Stomach smooth muscle (tissue), 2 donors: ENCODE measurements around the gene LTV1.
A peak's percentile ranks its signal among the peaks of the same experiment; 100 is the strongest.
"Not testable (repeated sequence)": the region's sequence is repeated elsewhere in the genome, so short reads cannot be mapped to it uniquely, and the experiment has no call there.

ENCODE experiments used
- H3K27ac ChIP-seq: one replicate; pipeline ENCODE4 v1.7.0; 2013; ENCODE audit warnings: mild to moderate bottlenecking, low read length, inconsistent platforms
- H3K27me3 ChIP-seq, 2 donors: one replicate each; pipeline ENCODE4 v1.7.0; 2013; ENCODE audit warnings: low read length in 2 of 2; ENCODE audit not compliant: insufficient read depth in 2 of 2, control insufficient read depth in 1 of 2
- H3K36me3 ChIP-seq, 2 donors: one replicate each; pipeline ENCODE4 v1.7.0; 2013; ENCODE audit warnings: low read length in 2 of 2; ENCODE audit not compliant: control insufficient read depth in 2 of 2, insufficient read depth in 2 of 2
- H3K4me1 ChIP-seq: one replicate; pipeline ENCODE4 v1.7.0; 2013; ENCODE audit warnings: low read length; ENCODE audit not compliant: control insufficient read depth, insufficient read depth
- H3K4me3 ChIP-seq, 2 donors: one replicate each; pipeline ENCODE4 v1.7.0; 2013; ENCODE audit warnings: low read length in 2 of 2
- H3K9ac ChIP-seq, 2 donors: one replicate each; pipeline ENCODE4 v1.7.0; 2013; ENCODE audit warnings: low read length in 2 of 2, mild to moderate bottlenecking in 1 of 2
- H3K9me3 ChIP-seq, 2 donors: one replicate each; pipeline ENCODE4 v1.7.0; 2013; ENCODE audit warnings: low read length in 2 of 2; ENCODE audit not compliant: control insufficient read depth in 2 of 2
- donor health status: healthy.
- donor health status: Pancreatic carcinoma.

The LTV1 gene, protein sequence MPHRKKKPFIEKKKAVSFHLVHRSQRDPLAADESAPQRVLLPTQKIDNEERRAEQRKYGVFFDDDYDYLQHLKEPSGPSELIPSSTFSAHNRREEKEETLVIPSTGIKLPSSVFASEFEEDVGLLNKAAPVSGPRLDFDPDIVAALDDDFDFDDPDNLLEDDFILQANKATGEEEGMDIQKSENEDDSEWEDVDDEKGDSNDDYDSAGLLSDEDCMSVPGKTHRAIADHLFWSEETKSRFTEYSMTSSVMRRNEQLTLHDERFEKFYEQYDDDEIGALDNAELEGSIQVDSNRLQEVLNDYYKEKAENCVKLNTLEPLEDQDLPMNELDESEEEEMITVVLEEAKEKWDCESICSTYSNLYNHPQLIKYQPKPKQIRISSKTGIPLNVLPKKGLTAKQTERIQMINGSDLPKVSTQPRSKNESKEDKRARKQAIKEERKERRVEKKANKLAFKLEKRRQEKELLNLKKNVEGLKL

DNA sequence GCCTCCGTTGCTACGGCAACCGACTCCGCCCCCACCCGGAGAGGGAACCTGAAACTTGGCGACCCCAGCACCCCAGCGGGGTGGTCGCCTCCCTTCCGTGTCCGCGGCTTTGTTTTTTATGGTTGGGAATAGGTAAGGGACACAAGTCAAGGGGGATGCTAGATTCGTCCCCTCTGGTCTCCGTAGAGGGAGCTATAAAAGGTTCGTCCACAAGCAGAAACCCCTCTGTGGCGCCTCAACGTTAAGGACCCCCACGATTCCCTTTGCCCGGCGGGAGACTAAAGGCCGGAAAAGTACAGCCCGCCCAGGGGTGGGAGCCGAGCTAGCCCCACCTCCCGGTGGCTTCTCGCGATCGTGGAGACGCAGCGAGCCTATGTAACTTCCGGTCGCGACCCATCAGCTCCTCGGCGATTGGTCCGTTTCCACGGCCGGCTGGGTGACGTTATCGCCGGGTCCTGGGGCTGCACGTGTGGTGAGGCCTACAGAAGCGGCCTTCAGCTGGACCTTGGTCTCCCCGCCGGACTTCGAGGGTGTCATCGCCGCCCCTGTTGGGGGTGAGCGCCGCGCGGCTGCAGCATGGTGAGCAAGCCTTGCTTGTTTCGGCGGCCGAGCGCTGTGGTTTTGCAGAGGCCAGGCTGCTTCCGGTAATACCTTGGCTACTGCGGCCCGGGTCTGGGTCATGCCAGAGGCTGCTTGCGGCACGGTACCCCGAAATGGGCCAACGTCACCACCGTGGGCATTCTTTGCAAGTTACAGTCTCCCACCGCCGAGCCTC lies at the start of gene LTV1:
Gene LTV1 (plus strand): TSS at position 437 of the 775 bp plus-strand sequence. CDS start 140 bp downstream, at position 577.
- H3K36me3 ChIP-seq: peaks cover 20 to 30% of the 10 kb centered on the region in 2 donors
- H3K4me3 ChIP-seq: peak within 1 kb of the TSS; percentile 95 to 96
- H3K9ac ChIP-seq: peak within 1 kb of the TSS; percentile 99
- peak within 1 kb of the TSS; percentile 98 for H3K27ac ChIP-seq
- no peaks in the 10 kb centered on the region for H3K27me3 ChIP-seq
- no peaks in the 10 kb centered on the region for H3K9me3 ChIP-seq
- peaks cover 4% of the 10 kb centered on the region for H3K4me1 ChIP-seq

DNA sequence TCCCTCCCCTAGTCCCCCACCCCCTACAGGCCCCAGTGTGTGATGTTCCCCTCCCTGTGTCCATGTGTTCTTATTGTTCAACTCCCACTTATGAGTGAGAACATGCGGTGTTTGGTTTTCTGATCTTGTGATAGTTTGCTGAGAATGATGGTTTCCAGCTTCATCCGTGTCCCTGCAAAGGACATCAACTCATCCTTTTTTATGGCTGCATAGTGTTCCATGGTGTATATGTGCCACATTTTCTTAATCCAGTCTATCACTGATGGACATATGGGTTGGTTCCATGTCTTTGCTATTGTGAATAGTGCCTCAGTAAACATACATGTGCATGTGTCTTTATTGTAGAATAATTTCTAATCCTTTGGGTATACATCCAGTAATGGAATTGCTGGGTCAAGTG lies 46.6 kb upstream of the LTV1 start:
- not testable (repeated sequence) for H3K36me3 ChIP-seq, H3K27ac ChIP-seq, H3K4me1 ChIP-seq, H3K9ac ChIP-seq, H3K4me3 ChIP-seq, H3K9me3 ChIP-seq, H3K27me3 ChIP-seq

DNA sequence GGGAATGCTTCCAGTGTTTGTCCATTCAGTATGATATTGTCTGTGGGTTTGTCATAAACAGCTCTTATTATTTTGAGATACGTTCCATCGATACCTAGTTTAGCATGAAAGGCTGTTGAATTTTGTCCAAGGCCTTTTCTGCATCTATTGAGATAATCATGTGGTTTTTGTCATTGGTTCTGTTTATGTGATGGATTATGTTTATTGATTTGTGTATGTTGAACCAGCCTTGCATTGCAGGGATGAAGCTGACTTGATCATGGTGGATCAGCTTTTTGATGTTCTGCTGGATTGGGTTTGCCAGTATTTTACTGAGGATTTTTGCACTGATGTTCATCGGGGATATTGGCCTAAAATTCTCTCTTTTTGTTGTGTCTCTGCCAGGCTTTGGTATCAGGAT lies 44.7 kb upstream of the LTV1 start:
- not testable (repeated sequence) for H3K36me3 ChIP-seq, H3K27me3 ChIP-seq, H3K4me3 ChIP-seq, H3K4me1 ChIP-seq, H3K9me3 ChIP-seq, H3K9ac ChIP-seq, H3K27ac ChIP-seq

DNA sequence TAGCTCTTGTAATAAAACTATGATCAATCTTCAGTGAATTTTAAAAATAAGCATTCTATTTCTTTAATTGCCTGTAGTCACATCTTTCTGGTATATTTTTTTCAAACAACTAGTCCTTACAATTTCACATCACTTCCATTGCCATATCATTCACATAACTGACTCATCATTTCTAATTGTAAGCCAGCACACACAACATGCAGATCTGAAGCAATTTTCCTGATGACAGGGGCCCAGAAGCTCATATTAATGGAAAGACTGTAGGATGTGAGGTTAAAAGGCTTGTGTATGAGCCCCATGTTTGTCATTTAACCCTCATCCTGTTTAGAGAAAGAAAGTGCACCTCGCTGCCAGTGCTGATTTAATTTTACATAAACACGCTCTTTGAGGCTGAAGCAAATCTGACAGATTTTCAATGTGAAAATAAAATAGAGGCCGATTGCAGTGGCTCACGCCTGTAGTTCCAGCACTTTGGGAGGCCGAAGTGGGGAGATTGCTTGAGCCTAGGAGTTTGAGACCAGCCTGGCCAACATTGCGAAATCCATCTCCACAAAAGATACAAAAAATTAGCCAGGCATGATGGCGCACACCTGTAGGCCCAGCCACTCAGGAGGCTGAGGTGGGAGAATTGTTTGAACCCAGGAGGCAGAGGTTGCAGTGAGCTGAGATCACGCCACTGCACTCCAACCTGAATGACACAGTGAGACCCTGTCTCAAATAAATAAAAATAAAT lies 40.1 kb upstream of the LTV1 start:
- H3K4me3 ChIP-seq: no peak overlapping the region
- H3K9ac ChIP-seq: no peak overlapping the region
- H3K36me3 ChIP-seq: peaks cover 10 to 13% of the 10 kb centered on the region in 2 donors
- no peak overlapping the region for H3K27ac ChIP-seq
- H3K9me3 ChIP-seq: peaks cover 0 to 2% of the 10 kb centered on the region in 2 donors
- H3K4me1 ChIP-seq: no peaks in the 10 kb centered on the region
- H3K27me3 ChIP-seq: no peaks in the 10 kb centered on the region

DNA sequence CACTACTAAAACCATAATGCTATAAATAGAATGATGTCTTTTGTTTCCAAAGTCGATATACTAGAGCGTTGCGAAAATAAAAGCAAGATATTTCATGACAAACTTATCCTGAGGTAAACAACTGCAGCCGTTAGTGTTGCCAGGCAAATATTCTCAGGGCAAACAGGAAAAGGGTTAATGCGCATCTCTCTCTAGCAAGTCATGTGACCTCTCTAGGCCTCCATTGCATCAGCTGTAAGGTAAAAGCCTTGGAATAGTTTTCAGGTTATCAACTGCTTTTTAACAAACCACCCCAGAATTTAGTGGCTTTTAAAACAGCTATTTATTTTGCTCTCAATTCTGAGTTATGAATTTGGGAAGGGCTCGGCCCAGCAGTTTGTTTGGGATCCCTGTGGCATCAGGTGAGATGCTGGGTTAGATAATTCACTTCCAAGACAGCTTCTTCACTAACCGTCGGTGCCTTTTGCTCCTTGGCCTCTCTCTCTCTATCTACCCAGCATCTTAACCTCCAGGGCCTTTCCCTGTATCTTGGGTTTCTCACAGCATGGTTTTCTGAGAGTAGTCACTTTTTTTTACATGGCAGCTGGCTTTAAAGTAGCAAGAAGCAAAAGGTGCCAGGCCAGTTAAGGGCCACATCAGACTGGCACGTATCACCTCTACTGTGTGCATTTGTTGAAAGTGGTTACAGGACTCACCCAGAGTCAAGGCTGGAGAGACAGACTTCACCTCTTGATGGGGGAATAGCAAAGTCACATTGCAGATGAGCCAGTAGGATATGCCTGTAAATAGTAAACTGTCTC lies 39.2 kb upstream of the LTV1 start:
- H3K9ac ChIP-seq: no peak overlapping the region
- H3K27ac ChIP-seq: no peak overlapping the region

DNA sequence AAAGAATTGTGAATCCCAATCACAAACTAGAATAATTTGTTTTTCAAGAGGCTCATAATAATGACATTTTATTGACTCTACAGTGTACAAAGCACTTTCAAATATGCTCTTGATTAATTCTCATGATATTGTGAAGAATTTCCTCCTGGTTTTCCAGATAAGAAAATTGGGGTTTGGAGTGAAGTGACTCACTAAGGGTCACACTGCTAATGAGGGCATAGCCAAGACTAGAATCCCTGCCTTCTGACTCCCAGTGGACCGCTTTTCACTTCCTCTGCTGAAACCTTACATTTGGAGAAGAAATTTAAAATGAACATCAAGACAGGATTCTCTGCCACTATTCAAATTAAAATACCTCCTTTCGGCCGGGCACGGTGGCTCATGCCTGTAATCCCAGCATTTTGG lies 38.3 kb upstream of the LTV1 start:
- H3K27ac ChIP-seq: no peak overlapping the region

More for the DNA sequence above, 39.2 kb upstream of the LTV1 start:
- Histone ChIP-seq H3K36me3 (peaks cover 10 to 16% of the 10 kb centered on the region in 2 donors), H3K4me1 (no peaks in the 10 kb centered on the region), H3K4me3 (no peak overlapping the region), H3K9me3 (peaks cover 0 to 2% of the 10 kb centered on the region in 2 donors), H3K27me3 (no peaks in the 10 kb centered on the region)

DNA sequence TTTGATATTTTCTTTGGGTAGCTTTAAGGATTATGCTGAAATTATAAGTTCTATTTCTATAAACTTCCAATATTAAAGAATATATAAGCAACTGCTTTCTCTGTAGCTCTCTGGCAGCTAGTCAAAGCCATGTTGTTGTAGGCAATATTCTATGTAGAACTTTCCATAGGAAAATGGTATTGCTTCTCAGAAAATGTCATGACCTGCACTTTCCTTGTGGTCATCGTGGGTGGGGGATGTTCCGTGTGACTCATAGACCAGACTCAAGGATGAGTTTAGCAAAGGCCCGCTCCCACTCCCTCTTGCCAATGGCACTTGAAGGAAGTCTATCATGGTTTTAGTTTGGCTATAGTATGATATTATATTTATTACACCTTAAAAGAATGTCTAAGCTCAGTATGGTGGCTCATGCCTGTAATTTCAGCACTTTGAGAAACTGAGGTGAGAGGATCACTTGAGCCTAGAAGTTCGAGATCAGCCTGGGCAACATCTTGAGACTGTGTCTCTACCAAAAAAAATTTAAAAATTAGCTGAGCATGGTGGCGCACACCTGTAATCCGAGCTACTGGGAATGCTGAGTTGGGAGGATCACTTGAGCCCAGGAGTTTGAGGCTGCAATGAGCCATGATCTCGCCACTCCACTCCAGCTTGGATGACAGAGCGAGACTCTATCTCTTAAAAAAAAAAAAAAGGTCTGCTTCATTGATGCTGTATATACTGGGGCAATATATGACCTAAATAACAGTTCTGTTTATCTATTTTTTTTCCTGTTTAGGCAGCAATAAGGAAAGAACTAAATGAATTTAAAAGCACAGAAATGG lies 36.6 kb upstream of the LTV1 start:
- no peaks in the 10 kb centered on the region for H3K4me1 ChIP-seq
- peaks cover 10 to 16% of the 10 kb centered on the region in 2 donors for H3K36me3 ChIP-seq
- no peak overlapping the region for H3K4me3 ChIP-seq
- H3K9me3 ChIP-seq: no peaks in the 10 kb centered on the region
- H3K27ac ChIP-seq: no peak overlapping the region
- H3K9ac ChIP-seq: no peak overlapping the region
- H3K27me3 ChIP-seq: no peaks in the 10 kb centered on the region

More for the DNA sequence above, 38.3 kb upstream of the LTV1 start:
- Histone ChIP-seq H3K27me3 (no peaks in the 10 kb centered on the region), H3K4me1 (no peaks in the 10 kb centered on the region), H3K4me3 (no peak overlapping the region), H3K9me3 (peaks cover 0 to 2% of the 10 kb centered on the region in 2 donors), H3K36me3 (peaks cover 10 to 16% of the 10 kb centered on the region in 2 donors), H3K9ac (no peak overlapping the region)

DNA sequence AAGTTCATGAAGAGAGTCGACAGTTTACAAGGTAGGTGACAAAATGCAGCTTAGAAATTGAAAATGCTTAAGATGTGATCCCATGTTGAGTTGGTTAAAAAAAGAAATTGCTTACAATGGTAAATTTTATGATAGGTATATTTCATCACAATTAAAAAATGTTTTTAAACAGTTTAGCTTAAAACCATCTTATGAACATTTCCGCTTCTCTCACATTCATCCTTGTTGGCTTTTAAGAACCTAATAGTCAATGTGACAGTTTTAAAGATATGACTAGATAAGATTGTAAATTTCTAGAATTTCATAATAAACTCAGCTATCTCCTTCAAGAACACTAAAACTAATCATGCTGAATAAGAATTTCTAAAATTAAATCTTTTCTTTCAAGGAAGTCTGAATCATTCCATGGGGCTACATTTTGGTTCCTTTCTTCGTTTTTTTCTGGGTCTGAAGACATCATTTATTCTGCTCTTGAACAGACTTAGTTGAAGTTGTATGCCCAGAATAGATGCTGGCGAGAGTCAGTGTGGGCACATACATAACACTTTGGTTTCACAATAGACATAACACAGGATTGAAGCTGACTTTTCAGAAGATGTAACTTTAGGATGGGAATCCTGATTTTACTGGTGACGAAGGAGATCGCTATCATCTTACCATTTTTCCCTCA lies 35.9 kb upstream of the LTV1 start:
- no peaks in the 10 kb centered on the region for H3K27me3 ChIP-seq
- H3K4me3 ChIP-seq: no peak overlapping the region
- no peaks in the 10 kb centered on the region for H3K9me3 ChIP-seq
- H3K36me3 ChIP-seq: peaks cover 7 to 13% of the 10 kb centered on the region in 2 donors
- no peak overlapping the region for H3K27ac ChIP-seq
- H3K9ac ChIP-seq: no peak overlapping the region
- H3K4me1 ChIP-seq: no peaks in the 10 kb centered on the region

DNA sequence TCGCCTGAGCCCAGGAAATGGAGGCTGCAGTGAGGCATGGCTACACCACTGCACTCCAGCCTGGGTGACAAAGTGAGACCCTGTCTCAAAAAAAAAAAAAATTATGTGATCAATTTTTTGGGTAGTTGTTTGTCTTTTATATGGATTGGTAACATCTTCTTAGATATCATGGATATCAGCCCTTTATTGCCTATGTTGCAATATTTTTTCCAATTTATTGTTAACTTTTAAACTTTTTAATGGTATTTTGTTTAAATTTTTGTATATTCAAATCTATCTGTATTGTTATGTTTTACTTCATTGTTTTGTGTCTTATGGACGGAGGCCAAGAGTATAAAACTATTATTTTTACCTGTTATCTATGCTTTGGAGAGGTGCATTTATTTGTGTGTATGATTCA lies 32.4 kb upstream of the LTV1 start:
- Histone ChIP-seq H3K4me1 (no peaks in the 10 kb centered on the region), H3K9ac (no peak overlapping the region), H3K36me3 (peaks cover 7 to 10% of the 10 kb centered on the region in 2 donors), H3K27ac (no peak overlapping the region), H3K9me3 (no peaks in the 10 kb centered on the region), H3K4me3 (no peak overlapping the region), H3K27me3 (no peaks in the 10 kb centered on the region)
